IPS-15b (cell line): Measurements from ENCODE around the gene MRPL2.

Experiments
- H3K27me3 ChIP-seq: one replicate; pipeline ENCODE4 v1.6.1; 2013; ENCODE audit warnings: low read length; ENCODE audit not compliant: control insufficient read depth, insufficient read depth
- H3K36me3 ChIP-seq: one replicate; pipeline ENCODE4 v1.6.1; 2013; ENCODE audit warnings: low read length; ENCODE audit not compliant: control insufficient read depth, insufficient read depth
- H3K4me1 ChIP-seq: one replicate; pipeline ENCODE4 v1.6.1; 2013; ENCODE audit warnings: mild to moderate bottlenecking, low read length; ENCODE audit not compliant: control insufficient read depth, insufficient read depth
- H3K4me3 ChIP-seq: one replicate; pipeline ENCODE4 v1.5.1; 2013; ENCODE audit warnings: low read depth, low read length
- H3K9ac ChIP-seq: one replicate; pipeline ENCODE4 v1.6.1; 2013; ENCODE audit warnings: low read depth, mild to moderate bottlenecking, low read length
- H3K9me3 ChIP-seq: one replicate; pipeline ENCODE4 v1.6.1; 2013; ENCODE audit warnings: mild to moderate bottlenecking, low read length; ENCODE audit not compliant: control insufficient read depth, insufficient read depth

Gene MRPL2

GRCh38 chr6:43024436-43024835 is 34.8 kb downstream of the MRPL2 start:
- no peaks in the 10 kb centered on the region for H3K4me1 ChIP-seq
- H3K27me3 ChIP-seq = no peaks in the 10 kb centered on the region
- no peaks in the 10 kb centered on the region for H3K9me3 ChIP-seq
- peaks cover 43% of the 10 kb centered on the region for H3K36me3 ChIP-seq
- no peak overlapping the region for H3K9ac ChIP-seq
- H3K4me3 ChIP-seq = no peak overlapping the region

GRCh38 chr6:43021270-43022047 is 37.8 kb downstream of the MRPL2 start, which contains the start of gene RRP36:
TSS of gene RRP36 (plus strand) at chr6:43021623. CDS start at chr6:43021655, 32 bp downstream.
- Histone ChIP-seq H3K27me3 (no peaks in the 10 kb centered on the region), H3K36me3 (peaks cover 42% of the 10 kb centered on the region), H3K4me1 (no peaks in the 10 kb centered on the region), H3K9ac (peak within 1 kb of the TSS; percentile 99), H3K9me3 (no peaks in the 10 kb centered on the region), H3K4me3 (peak within 1 kb of the TSS; percentile 100)

GRCh38 chr6:43020847-43021246 is 38.4 kb downstream of the MRPL2 start:
- Histone ChIP-seq H3K27me3 (no peaks in the 10 kb centered on the region), H3K9me3 (no peaks in the 10 kb centered on the region), H3K36me3 (peaks cover 36% of the 10 kb centered on the region), H3K9ac (peak overlapping the region; percentile 88), H3K4me1 (no peaks in the 10 kb centered on the region), H3K4me3 (peak overlapping the region; percentile 100)

GRCh38 chr6:43020052-43020705 is 39.1 kb downstream of the MRPL2 start:
- H3K4me1 ChIP-seq = peaks cover 2% of the 10 kb centered on the region
- no peak overlapping the region for H3K9ac ChIP-seq
- H3K4me3 ChIP-seq = no peak overlapping the region
- no peaks in the 10 kb centered on the region for H3K27me3 ChIP-seq
- H3K36me3 ChIP-seq = peaks cover 34% of the 10 kb centered on the region
- H3K9me3 ChIP-seq = no peaks in the 10 kb centered on the region

GRCh38 chr6:43019152-43019551 is 40.1 kb downstream of the MRPL2 start:
- H3K4me1 ChIP-seq = peaks cover 5% of the 10 kb centered on the region
- H3K36me3 ChIP-seq = peaks cover 23% of the 10 kb centered on the region
- H3K27me3 ChIP-seq = no peaks in the 10 kb centered on the region
- no peaks in the 10 kb centered on the region for H3K9me3 ChIP-seq
- H3K9ac ChIP-seq = no peak overlapping the region
- H3K4me3 ChIP-seq = no peak overlapping the region

GRCh38 chr6:43016943-43017334 is 42.3 kb downstream of the MRPL2 start:
- Histone ChIP-seq H3K9ac (no peak overlapping the region), H3K4me3 (no peak overlapping the region), H3K4me1 (peaks cover 11% of the 10 kb centered on the region), H3K9me3 (no peaks in the 10 kb centered on the region), H3K27me3 (no peaks in the 10 kb centered on the region), H3K36me3 (peaks cover 23% of the 10 kb centered on the region)

GRCh38 chr6:43016176-43016942 is 42.9 kb downstream of the MRPL2 start:
- H3K27me3 ChIP-seq = no peaks in the 10 kb centered on the region

GRCh38 chr6:43014434-43014909 is 44.8 kb downstream of the MRPL2 start:
- Histone ChIP-seq H3K36me3 (peaks cover 39% of the 10 kb centered on the region), H3K27me3 (no peaks in the 10 kb centered on the region), H3K4me1 (peaks cover 11% of the 10 kb centered on the region)

More at GRCh38 chr6:43016176-43016942, 42.9 kb downstream of the MRPL2 start:
- Histone ChIP-seq H3K36me3 (peaks cover 29% of the 10 kb centered on the region), H3K4me1 (peaks cover 11% of the 10 kb centered on the region), H3K4me3 (no peak overlapping the region), H3K9me3 (no peaks in the 10 kb centered on the region), H3K9ac (no peak overlapping the region)

GRCh38 chr6:43013843-43014433 is 45.3 kb downstream of the MRPL2 start, which contains the start of the genes KLHDC3 and MEA1:
TSS of gene KLHDC3 (plus strand) at chr6:43014249. CDS start at chr6:43017193, 2,944 bp downstream.
TSS of gene MEA1 (minus strand) at chr6:43013946. CDS start at chr6:43013813, 133 bp downstream.
- H3K9ac ChIP-seq = peak within 1 kb of the TSS; percentile 89
- peaks cover 11% of the 10 kb centered on the region for H3K4me1 ChIP-seq
- peaks cover 38% of the 10 kb centered on the region for H3K36me3 ChIP-seq
- H3K27me3 ChIP-seq = no peaks in the 10 kb centered on the region
- peak within 1 kb of the TSS; percentile 95 for H3K4me3 ChIP-seq
- no peaks in the 10 kb centered on the region for H3K9me3 ChIP-seq

More at GRCh38 chr6:43014434-43014909, 44.8 kb downstream of the MRPL2 start:
- Histone ChIP-seq H3K9me3 (no peaks in the 10 kb centered on the region), H3K9ac (peak overlapping the region; percentile 89), H3K4me3 (peak overlapping the region; percentile 95)

- Histone ChIP-seq H3K36me3 (peaks cover 39% of the 10 kb centered on the region), H3K27me3 (no peaks in the 10 kb centered on the region), H3K9me3 (no peaks in the 10 kb centered on the region)
Observed at GRCh38 chr6:43013097-43013842, 46.0 kb downstream of the MRPL2 start.

More at GRCh38 chr6:43013097-43013842, 46.0 kb downstream of the MRPL2 start:
- Histone ChIP-seq H3K9ac (peak overlapping the region; percentile 76), H3K4me3 (peak overlapping the region; percentile 85), H3K4me1 (peaks cover 11% of the 10 kb centered on the region)
